Hepatocyte (in vitro differentiated cells): ENCODE data around the gene GIPC3.
A peak's percentile ranks its signal among the peaks of the same experiment; 100 is the strongest.

ENCODE experiments used
- CTCF ChIP-seq: fragments of 200-600 bp; sonication (generic); IDR thresholded peaks from 2 replicates; pipeline ENCODE4 v1.5.1; 2016; ENCODE audit warnings: antibody characterized with exemption, mild to moderate bottlenecking; ENCODE audit not compliant: poor library complexity
- EZH2 ChIP-seq: fragments of 200-600 bp; sonication (generic); IDR thresholded peaks from 2 replicates; pipeline ENCODE4 v1.6.1; 2016; ENCODE audit warnings: antibody characterized with exemption, mild to moderate bottlenecking, borderline replicate concordance
- EZH2phosphoT487 ChIP-seq: fragments of 200-600 bp; sonication (generic); IDR thresholded peaks from one replicate; pipeline ENCODE4 v1.6.1; 2018; ENCODE audit warnings: antibody characterized with exemption, mild to moderate bottlenecking, low read depth, moderate library complexity; ENCODE audit not compliant: unreplicated experiment, severe bottlenecking

- TF ChIP-seq CTCF (peak; percentile 85), EZH2 (no peak), EZH2phosphoT487 (no peak)
Measured at GRCh38 chr19:3544742-3545668, 40.3 kb upstream of the GIPC3 start.
